Immature natural killer cell (primary cell): Measurements from ENCODE around the gene CECR2. TPM values are rescaled to one million over a fixed set of nuclear protein-coding genes. Genes with fewer than 3 reads are reported as not detected.
"Not testable (repeated sequence)": the region's sequence is repeated elsewhere in the genome, so short reads cannot be mapped to it uniquely, and the experiment has no call there.

ENCODE experiments used
- DNase-seq, 3 donors: peaks; one replicate each; pipeline ENCODE4 v3.0.0; 2022; ENCODE audit warnings: mixed read lengths in 1 of 3
- H3K27ac Mint-ChIP-seq, 6 donors: one replicate each; pipeline ENCODE4 v1.8.0; 2020; ENCODE audit warnings: mixed read lengths in 6 of 6, mild to moderate bottlenecking in 5 of 6, inconsistent platforms in 4 of 6, moderate library complexity in 3 of 6
- H3K27me3 Mint-ChIP-seq, 3 donors: one replicate each; pipeline ENCODE4 v1.8.0; 2020 to 2021; ENCODE audit warnings: low read depth in 3 of 3, mild to moderate bottlenecking in 3 of 3, mixed read lengths in 3 of 3, moderate library complexity in 3 of 3, inconsistent platforms in 1 of 3
- H3K36me3 Mint-ChIP-seq, 3 donors: one replicate each; pipeline ENCODE4 v1.8.0; 2020; ENCODE audit warnings: mixed read lengths in 3 of 3, inconsistent platforms in 2 of 3, mild to moderate bottlenecking in 2 of 3
- H3K4me1 Mint-ChIP-seq, 2 donors: one replicate each; pipeline ENCODE4 v1.8.0; 2020; ENCODE audit warnings: inconsistent platforms in 2 of 2, mild to moderate bottlenecking in 2 of 2, mixed read lengths in 2 of 2, moderate library complexity in 1 of 2
- H3K4me3 Mint-ChIP-seq, 5 donors: one replicate each; pipeline ENCODE4 v1.8.0; 2020; ENCODE audit warnings: mild to moderate bottlenecking in 5 of 5, mixed read lengths in 5 of 5, inconsistent platforms in 3 of 5, moderate library complexity in 3 of 5
- H3K9me3 Mint-ChIP-seq, 6 donors: one replicate each; pipeline ENCODE4 v1.8.0; 2020; ENCODE audit warnings: mild to moderate bottlenecking in 6 of 6, mixed read lengths in 6 of 6, inconsistent platforms in 4 of 6, moderate library complexity in 3 of 6
- polyA plus RNA-seq, 3 donors: library from polyadenylated mRNA; unstranded; fragments of 300-500 nt; fragmentation: Illumina TruSeq; gene quantifications; one replicate each; pipeline ENCODE4 v1.2.3, GENCODE V29; 2021

Gene CECR2
- polyA plus RNA-seq, 3 donors from 2014 or later: not detected

- Mint-ChIP-seq H3K4me1 (no peaks in the 10 kb centered on the region), H3K27me3 (peaks cover 2 to 5% (median 4%) of the 10 kb centered on the region in 3 donors), H3K36me3 (no peaks in the 10 kb centered on the region), H3K4me3 (no peak overlapping the region), H3K9me3 (no peaks in the 10 kb centered on the region), H3K27ac (no peak overlapping the region)
- DNase-seq: no peak
These were observed 178.9 kb downstream of the CECR2 start for GRCh38 chr22:17548010-17548755.

- DNase-seq: no peak
- Mint-ChIP-seq H3K27ac (no peak overlapping the region), H3K36me3 (no peaks in the 10 kb centered on the region), H3K27me3 (peaks cover 2 to 5% (median 4%) of the 10 kb centered on the region in 3 donors), H3K9me3 (no peaks in the 10 kb centered on the region), H3K4me3 (no peak overlapping the region), H3K4me1 (no peaks in the 10 kb centered on the region)
These were observed 179.4 kb downstream of the CECR2 start for GRCh38 chr22:17548756-17549035.

- H3K4me1 Mint-ChIP-seq: no peaks in the 10 kb centered on the region
These were observed 179.9 kb downstream of the CECR2 start for GRCh38 chr22:17549183-17549582.

GRCh38 chr22:17549655-17550054 is 180.4 kb downstream of the CECR2 start:
- Mint-ChIP-seq H3K27me3 (peaks cover 2 to 5% (median 4%) of the 10 kb centered on the region in 3 donors), H3K4me1 (no peaks in the 10 kb centered on the region), H3K36me3 (no peaks in the 10 kb centered on the region), H3K9me3 (no peaks in the 10 kb centered on the region), H3K4me3 (no peak overlapping the region), H3K27ac (no peak overlapping the region)
- no peak for DNase-seq

More at GRCh38 chr22:17549183-17549582, 179.9 kb downstream of the CECR2 start:
- H3K4me3 Mint-ChIP-seq: no peak overlapping the region
- H3K36me3 Mint-ChIP-seq: no peaks in the 10 kb centered on the region
- no peaks in the 10 kb centered on the region for H3K9me3 Mint-ChIP-seq
- H3K27me3 Mint-ChIP-seq: peaks cover 2 to 5% (median 4%) of the 10 kb centered on the region in 3 donors
- no peak overlapping the region for H3K27ac Mint-ChIP-seq
- DNase-seq: no peak

- no peak for DNase-seq
- no peaks in the 10 kb centered on the region for H3K36me3 Mint-ChIP-seq
- H3K27me3 Mint-ChIP-seq: peaks cover 2 to 7% (median 4%) of the 10 kb centered on the region in 3 donors
- no peaks in the 10 kb centered on the region for H3K9me3 Mint-ChIP-seq
- H3K27ac Mint-ChIP-seq: no peak overlapping the region
- no peaks in the 10 kb centered on the region for H3K4me1 Mint-ChIP-seq
- H3K4me3 Mint-ChIP-seq: no peak overlapping the region
These were observed 183.5 kb downstream of the CECR2 start for GRCh38 chr22:17552737-17553136.

GRCh38 chr22:17554814-17555213 is 185.6 kb downstream of the CECR2 start:
- no peaks in the 10 kb centered on the region for H3K4me1 Mint-ChIP-seq
- H3K27me3 Mint-ChIP-seq: peaks cover 2 to 6% (median 5%) of the 10 kb centered on the region in 3 donors
- no peaks in the 10 kb centered on the region for H3K36me3 Mint-ChIP-seq
- H3K9me3 Mint-ChIP-seq: no peaks in the 10 kb centered on the region
- H3K4me3 Mint-ChIP-seq: no peak overlapping the region
- no peak for DNase-seq
- H3K27ac Mint-ChIP-seq: no peak overlapping the region

- Mint-ChIP-seq H3K36me3 (no peaks in the 10 kb centered on the region), H3K4me3 (no peak overlapping the region), H3K27me3 (peaks cover 2 to 6% (median 2%) of the 10 kb centered on the region in 3 donors), H3K27ac (no peak overlapping the region), H3K9me3 (no peaks in the 10 kb centered on the region), H3K4me1 (no peaks in the 10 kb centered on the region)
- no peak for DNase-seq
These were observed 189.9 kb downstream of the CECR2 start for GRCh38 chr22:17559188-17559587.

- no peak within 1 kb of the TSS for H3K27ac Mint-ChIP-seq
- H3K9me3 Mint-ChIP-seq: no peaks in the 10 kb centered on the region
- H3K36me3 Mint-ChIP-seq: no peaks in the 10 kb centered on the region
These were observed 193.9 kb downstream of the CECR2 start, which contains the start of gene SLC25A18 for GRCh38 chr22:17562906-17563870. SLC25A18 (plus strand) TSS chr22:17563498; CDS start chr22:17579945, 16,447 bp downstream.

GRCh38 chr22:17563936-17564391 is 194.7 kb downstream of the CECR2 start:
- H3K36me3 Mint-ChIP-seq: no peaks in the 10 kb centered on the region
- DNase-seq: no peak
- H3K27ac Mint-ChIP-seq: no peak overlapping the region
- no peaks in the 10 kb centered on the region for H3K4me1 Mint-ChIP-seq
- H3K9me3 Mint-ChIP-seq: no peaks in the 10 kb centered on the region
- H3K27me3 Mint-ChIP-seq: peaks cover 0 to 10% (median 2%) of the 10 kb centered on the region in 3 donors
- no peak overlapping the region for H3K4me3 Mint-ChIP-seq

More at GRCh38 chr22:17562906-17563870, 193.9 kb downstream of the CECR2 start, which contains the start of gene SLC25A18:
- no peak for DNase-seq
- no peaks in the 10 kb centered on the region for H3K4me1 Mint-ChIP-seq
- no peak within 1 kb of the TSS for H3K4me3 Mint-ChIP-seq
- peaks cover 0 to 10% (median 3%) of the 10 kb centered on the region in 3 donors for H3K27me3 Mint-ChIP-seq

GRCh38 chr22:17566016-17566687 is 196.9 kb downstream of the CECR2 start:
- H3K27ac Mint-ChIP-seq, H3K36me3 Mint-ChIP-seq, H3K4me1 Mint-ChIP-seq, H3K9me3 Mint-ChIP-seq, H3K4me3 Mint-ChIP-seq, DNase-seq: not testable (repeated sequence)
- peaks cover 0 to 10% (median 2%) of the 10 kb centered on the region in 3 donors for H3K27me3 Mint-ChIP-seq

- no peaks in the 10 kb centered on the region for H3K9me3 Mint-ChIP-seq
- DNase-seq: no peak
- peaks cover 0 to 10% (median 2%) of the 10 kb centered on the region in 3 donors for H3K27me3 Mint-ChIP-seq
These were observed 197.5 kb downstream of the CECR2 start for GRCh38 chr22:17566776-17567175.

GRCh38 chr22:17569971-17570511 is 200.8 kb downstream of the CECR2 start:
- peaks cover 2 to 5% (median 2%) of the 10 kb centered on the region in 3 donors for H3K27me3 Mint-ChIP-seq
- no peaks in the 10 kb centered on the region for H3K4me1 Mint-ChIP-seq
- H3K27ac Mint-ChIP-seq: no peak overlapping the region
- DNase-seq: no peak
- no peak overlapping the region for H3K4me3 Mint-ChIP-seq
- H3K9me3 Mint-ChIP-seq: no peaks in the 10 kb centered on the region
- H3K36me3 Mint-ChIP-seq: no peaks in the 10 kb centered on the region

More at GRCh38 chr22:17566776-17567175, 197.5 kb downstream of the CECR2 start:
- Mint-ChIP-seq H3K27ac (no peak overlapping the region), H3K4me3 (no peak overlapping the region), H3K36me3 (no peaks in the 10 kb centered on the region), H3K4me1 (no peaks in the 10 kb centered on the region)

- Mint-ChIP-seq H3K4me3 (no peak overlapping the region), H3K27me3 (peaks cover 0 to 3% (median 2%) of the 10 kb centered on the region in 3 donors), H3K4me1 (no peaks in the 10 kb centered on the region), H3K36me3 (no peaks in the 10 kb centered on the region), H3K27ac (no peak overlapping the region), H3K9me3 (no peaks in the 10 kb centered on the region)
- no peak for DNase-seq
These were observed 201.8 kb downstream of the CECR2 start for GRCh38 chr22:17570851-17571631.
